ENCODE results near the gene PTPRO.

DNA sequence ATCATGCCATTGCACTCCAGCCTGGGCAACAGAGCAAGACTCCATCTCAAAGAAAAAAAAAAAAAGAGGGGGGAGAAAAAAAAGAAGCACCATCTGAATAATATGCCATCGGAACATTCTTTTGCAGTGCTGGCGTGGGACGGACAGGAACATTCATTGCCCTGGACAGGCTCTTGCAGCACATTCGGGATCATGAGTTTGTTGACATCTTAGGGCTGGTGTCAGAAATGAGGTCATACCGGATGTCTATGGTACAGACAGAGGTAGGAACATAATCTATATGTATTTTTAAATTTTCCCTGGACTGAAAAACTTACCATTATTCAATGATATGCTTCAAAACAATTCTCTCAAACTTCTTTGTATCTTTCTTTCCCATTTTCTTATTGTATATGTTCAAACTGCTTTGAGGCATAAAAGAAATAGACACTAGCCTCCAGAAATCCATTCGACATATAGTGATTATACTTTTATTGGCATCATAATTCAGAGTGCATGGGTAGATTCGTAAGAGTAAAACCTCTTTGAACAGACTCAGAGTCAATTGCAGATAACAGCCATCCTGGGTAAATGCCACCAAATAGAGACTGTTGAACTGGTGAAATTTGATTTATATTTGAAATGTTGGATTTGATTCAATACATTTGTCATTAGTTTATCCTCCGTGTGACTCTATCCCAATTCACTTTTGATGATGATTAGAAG is 267.2 kb downstream of the PTPRO start:
- TF ChIP-seq, protein P1, sequence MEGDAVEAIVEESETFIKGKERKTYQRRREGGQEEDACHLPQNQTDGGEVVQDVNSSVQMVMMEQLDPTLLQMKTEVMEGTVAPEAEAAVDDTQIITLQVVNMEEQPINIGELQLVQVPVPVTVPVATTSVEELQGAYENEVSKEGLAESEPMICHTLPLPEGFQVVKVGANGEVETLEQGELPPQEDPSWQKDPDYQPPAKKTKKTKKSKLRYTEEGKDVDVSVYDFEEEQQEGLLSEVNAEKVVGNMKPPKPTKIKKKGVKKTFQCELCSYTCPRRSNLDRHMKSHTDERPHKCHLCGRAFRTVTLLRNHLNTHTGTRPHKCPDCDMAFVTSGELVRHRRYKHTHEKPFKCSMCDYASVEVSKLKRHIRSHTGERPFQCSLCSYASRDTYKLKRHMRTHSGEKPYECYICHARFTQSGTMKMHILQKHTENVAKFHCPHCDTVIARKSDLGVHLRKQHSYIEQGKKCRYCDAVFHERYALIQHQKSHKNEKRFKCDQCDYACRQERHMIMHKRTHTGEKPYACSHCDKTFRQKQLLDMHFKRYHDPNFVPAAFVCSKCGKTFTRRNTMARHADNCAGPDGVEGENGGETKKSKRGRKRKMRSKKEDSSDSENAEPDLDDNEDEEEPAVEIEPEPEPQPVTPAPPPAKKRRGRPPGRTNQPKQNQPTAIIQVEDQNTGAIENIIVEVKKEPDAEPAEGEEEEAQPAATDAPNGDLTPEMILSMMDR (IDR thresholded peaks at IDR 0.05) = no peak
- TF ChIP-seq POLR2A (IDR thresholded peaks at IDR 0.05) = no peak
